ENCODE data around the gene PPP4R3B. TPM values are rescaled to one million over a fixed set of nuclear protein-coding genes. Genes with fewer than 3 reads are reported as not detected.

PPP4R3B gene
- total and polyA plus RNA-seq, 2 donors (not counting 1 experiment from before 2014, with no cell fraction given), result 15.9 to 93.8 TPM

GRCh38 chr2:55607717-55608116 lies 9.7 kb downstream of the PPP4R3B start:
- intact Hi-C loops (cut with micrococcal nuclease), result no loop called here
- CTCF ChIA-PET, result no interaction called here

GRCh38 chr2:55604027-55604565 lies 13.3 kb downstream of the PPP4R3B start:
- H3K79me2 ChIP-seq (ENCODE audit: control insufficient read depth, insufficient read depth, low read length), result peaks cover 96% of the 10 kb centered on the region
- H3K4me2 ChIP-seq (replicated peaks; ENCODE audit: low read depth, low read length, poor library complexity, severe bottlenecking), result no peak overlapping the region
- H4K20me1 ChIP-seq (ENCODE audit: control insufficient read depth, insufficient read depth, low read length, poor library complexity, severe bottlenecking), result peaks cover 77% of the 10 kb centered on the region
- intact Hi-C loops (cut with micrococcal nuclease), result no loop called here
- WGBS (ENCODE audit: insufficient coverage), result no CpG with 5 or more reads among the region's 1 CpG
- peaks cover 34% of the 10 kb centered on the region for H3K4me1 Mint-ChIP-seq
- H3K27me3 ChIP-seq (replicated peaks in 1 of 4; ENCODE audit: control extremely low read depth in 1 of 4, control insufficient read depth in 3 of 4, insufficient read depth in 4 of 4, low read length in 3 of 4), result no peaks in the 10 kb centered on the region
- ATAC-seq (ENCODE audit: low read depth), result no peak
- peaks cover 1 to 35% of the 10 kb centered on the region in 2 experiments for H3K36me3 ChIP-seq (replicated peaks in 1 of 2; ENCODE audit: control extremely low read depth in 1 of 2, control insufficient read depth in 1 of 2, extremely low read depth in 1 of 2, insufficient read depth in 2 of 2, low read length in 1 of 2)
- no peak overlapping the region for H3K4me3 ChIP-seq (ENCODE audit: control extremely low read depth in 1 of 5, extremely low read depth in 1 of 5, insufficient read depth in 1 of 5, low read depth in 2 of 5, low read length in 4 of 5)
- H3K9me3 Mint-ChIP-seq (ENCODE audit: insufficient read depth), result no peaks in the 10 kb centered on the region
- DNase-seq, result no peak
- H3K4me1 ChIP-seq (ENCODE audit: control insufficient read depth in 2 of 2, insufficient read depth in 2 of 2, low read length in 2 of 2), result peaks cover 0 to 2% of the 10 kb centered on the region in 2 donors
- H3K27ac ChIP-seq (ENCODE audit: low read length in 2 of 2), result no peak overlapping the region
- no peak overlapping the region for H3K4me3 Mint-ChIP-seq
- H3K27ac Mint-ChIP-seq, result no peak overlapping the region
- no peaks in the 10 kb centered on the region for H3K9me3 ChIP-seq (ENCODE audit: control extremely low read depth in 1 of 3, control insufficient read depth in 2 of 3, insufficient read depth in 1 of 3, low read length in 2 of 3)
- no peak for TF ChIP-seq CTCF (IDR thresholded peaks at IDR 0.05)
- TF ChIP-seq EZH2 (IDR thresholded peaks at IDR 0.05; ENCODE audit: borderline replicate concordance, insufficient read depth, low read depth, low read length, poor library complexity, severe bottlenecking), result no peak
- POLR2A ChIA-PET, result no interaction called here
- H3K27me3 Mint-ChIP-seq, result no peaks in the 10 kb centered on the region
- H3K9ac ChIP-seq (ENCODE audit: low read length), result no peak overlapping the region
- no peak overlapping the region for H2AFZ ChIP-seq (ENCODE audit: insufficient read depth, low read depth, low read length, poor library complexity, severe bottlenecking)
- CTCF ChIA-PET, result no interaction called here

More at GRCh38 chr2:55607717-55608116, 9.7 kb downstream of the PPP4R3B start:
- no peaks in the 10 kb centered on the region for H3K27me3 ChIP-seq (replicated peaks in 1 of 4; ENCODE audit: control extremely low read depth in 1 of 4, control insufficient read depth in 3 of 4, insufficient read depth in 4 of 4, low read length in 3 of 4)
- no peak overlapping the region for H3K9ac ChIP-seq (ENCODE audit: low read length)
- TF ChIP-seq EZH2 (IDR thresholded peaks at IDR 0.05; ENCODE audit: borderline replicate concordance, insufficient read depth, low read depth, low read length, poor library complexity, severe bottlenecking) (no peak), CTCF (IDR thresholded peaks at IDR 0.05) (no peak)
- peaks cover 85% of the 10 kb centered on the region for H4K20me1 ChIP-seq (ENCODE audit: control insufficient read depth, insufficient read depth, low read length, poor library complexity, severe bottlenecking)
- H3K4me1 Mint-ChIP-seq, result peaks cover 31% of the 10 kb centered on the region
- ATAC-seq (ENCODE audit: low read depth), result no peak
- no peak overlapping the region for H3K4me2 ChIP-seq (replicated peaks; ENCODE audit: low read depth, low read length, poor library complexity, severe bottlenecking)
- no peak overlapping the region for H3K27ac Mint-ChIP-seq
- DNase-seq, result no peak
- H3K27me3 Mint-ChIP-seq, result no peaks in the 10 kb centered on the region
- H3K4me1 ChIP-seq (ENCODE audit: control insufficient read depth in 2 of 2, insufficient read depth in 2 of 2, low read length in 2 of 2), result peaks cover 0 to 2% of the 10 kb centered on the region in 2 donors
- no peak overlapping the region for H3K4me3 Mint-ChIP-seq
- no peak overlapping the region for H3K4me3 ChIP-seq (ENCODE audit: control extremely low read depth in 1 of 5, extremely low read depth in 1 of 5, insufficient read depth in 1 of 5, low read depth in 2 of 5, low read length in 4 of 5)
- H3K27ac ChIP-seq (ENCODE audit: low read length in 2 of 2), result no peak overlapping the region
- peaks cover 99% of the 10 kb centered on the region for H3K79me2 ChIP-seq (ENCODE audit: control insufficient read depth, insufficient read depth, low read length)
- H3K9me3 ChIP-seq (ENCODE audit: control extremely low read depth in 1 of 3, control insufficient read depth in 2 of 3, insufficient read depth in 1 of 3, low read length in 2 of 3), result no peaks in the 10 kb centered on the region
- 100% methylated on average over 1 of the region's 3 CpGs for WGBS (ENCODE audit: insufficient coverage)
- H2AFZ ChIP-seq (ENCODE audit: insufficient read depth, low read depth, low read length, poor library complexity, severe bottlenecking), result no peak overlapping the region
- H3K36me3 ChIP-seq (replicated peaks in 1 of 2; ENCODE audit: control extremely low read depth in 1 of 2, control insufficient read depth in 1 of 2, extremely low read depth in 1 of 2, insufficient read depth in 2 of 2, low read length in 1 of 2), result peaks cover 11 to 35% of the 10 kb centered on the region in 2 experiments
- no peaks in the 10 kb centered on the region for H3K9me3 Mint-ChIP-seq (ENCODE audit: insufficient read depth)
- POLR2A ChIA-PET, result no interaction called here

All from B cell (primary cell).